SK-N-MC (cell line): ENCODE data around the gene GRPEL1.

Experiments
- EZH2 ChIP-seq: fragments of 200-600 bp; sonication (generic); IDR thresholded peaks from one replicate; pipeline ENCODE4 v1.6.1; 2017; ENCODE audit warnings: antibody characterized with exemption
- POLR2AphosphoS5 ChIP-seq: IDR thresholded peaks from 2 replicates; pipeline ENCODE4 v1.6.1; 2012; ENCODE audit warnings: mild to moderate bottlenecking, low read depth, low read length, borderline replicate concordance

- TF ChIP-seq EZH2 = no peak
- no peak for TF ChIP-seq POLR2AphosphoS5
Observed at GRCh38 chr4:7116705-7117104, 48.8 kb upstream of the GRPEL1 start.
